B cell (primary cell): ENCODE results near the gene PTPRN2.

Experiments
- CTCF ChIP-seq: fragments of 200-600 bp; IDR thresholded peaks from one replicate; pipeline ENCODE4 v1.8.0; 2022; ENCODE audit warnings: antibody characterized with exemption, mild to moderate bottlenecking
- EZH2 ChIP-seq: IDR thresholded peaks from 2 replicates; pipeline ENCODE4 v1.6.1; 2012; ENCODE audit warnings: borderline replicate concordance, low read depth, mild to moderate bottlenecking, moderate library complexity, low read length; ENCODE audit not compliant: insufficient read depth, poor library complexity, severe bottlenecking

- no peak for TF ChIP-seq CTCF
- TF ChIP-seq EZH2: no peak
Measured at GRCh38 chr7:158396301-158396905, 191.2 kb downstream of the PTPRN2 start.
